ENCODE data around the gene GALR1. TPM values are rescaled to one million over a fixed set of nuclear protein-coding genes. Genes with fewer than 3 reads are reported as not detected.

The GALR1 gene
- total RNA-seq = 0.31 TPM

GRCh38 chr18:77249569-77250500, at the start of gene GALR1:
TSS of gene GALR1 (plus strand) at chr18:77249848. CDS start at chr18:77250549, 701 bp downstream.

Other genes starting within 250 kb of the GALR1 start
- gene MBP, start 117.1 kb upstream of the GALR1 start, total RNA-seq = 10.6 TPM

All from parietal lobe (tissue), 1 donor.